PC-9 (cell line): ENCODE results near the gene GSE1.

Experiments used
- CTCF ChIP-seq: fragments of 200-600 bp; sonication (generic); conservative IDR thresholded peaks from 2 replicates; pipeline ENCODE4 v1.6.1; 2017; ENCODE audit warnings: mixed run types, antibody characterized with exemption, mild to moderate bottlenecking, moderate library complexity
- EZH2 ChIP-seq: fragments of 200-600 bp; sonication (generic); IDR thresholded peaks from 2 replicates; pipeline ENCODE4 v1.8.0; 2017; ENCODE audit warnings: antibody characterized with exemption, low read depth

GRCh38 chr16:85610059-85610445 is 3.1 kb upstream of the GSE1 start:
- TF ChIP-seq CTCF (no peak), EZH2 (no peak)
